Lung (tissue), 12 donors: ENCODE data around the gene EVI2A. TPM values are rescaled to one million over a fixed set of nuclear protein-coding genes. Genes with fewer than 3 reads are reported as not detected.

ENCODE experiments used
- ATAC-seq: fragments of 200-7000 bp; cut with Tn5 transposase; one replicate; pipeline ENCODE4 v1.9.1; 2020; ENCODE audit warnings: moderate number of reproducible peaks; ENCODE audit not compliant: insufficient read depth, low FRiP score
- DNase-seq, 3 donors: peaks; one replicate each; pipeline ENCODE4 v3.0.0-alpha.2; 2013 to 2017
- H3K27ac ChIP-seq, 2 donors: one replicate each; pipeline ENCODE4 v1.5.1; 2013; ENCODE audit warnings: mild to moderate bottlenecking in 2 of 2, moderate library complexity in 2 of 2, control low read depth in 1 of 2, inconsistent platforms in 1 of 2, low read depth in 1 of 2, low read length in 1 of 2
- H3K27me3 ChIP-seq, 3 donors: one replicate each; pipeline ENCODE4 v1.5.1; 2013; ENCODE audit warnings: low read length in 2 of 3; ENCODE audit not compliant: control insufficient read depth in 3 of 3, insufficient read depth in 3 of 3
- H3K36me3 ChIP-seq, 4 donors: one replicate each; pipeline ENCODE4 v1.5.1; 2013; ENCODE audit warnings: low read length in 4 of 4, mild to moderate bottlenecking in 1 of 4, moderate library complexity in 1 of 4; ENCODE audit not compliant: control insufficient read depth in 4 of 4, insufficient read depth in 4 of 4
- H3K4me1 ChIP-seq, 5 donors: one replicate each; pipeline ENCODE4 v1.5.1; 2013; ENCODE audit warnings: low read length in 5 of 5, mild to moderate bottlenecking in 2 of 5, moderate library complexity in 1 of 5; ENCODE audit not compliant: control insufficient read depth in 5 of 5, insufficient read depth in 5 of 5
- H3K4me3 ChIP-seq: one replicate; pipeline ENCODE4 v1.5.1; 2013; ENCODE audit warnings: mild to moderate bottlenecking, control low read depth, moderate library complexity
- H3K9ac ChIP-seq, 2 donors: one replicate each; pipeline ENCODE4 v1.5.1; 2013; ENCODE audit warnings: low read length in 2 of 2, control low read depth in 1 of 2; ENCODE audit not compliant: insufficient read depth in 1 of 2
- H3K9me3 ChIP-seq, 4 donors: one replicate each; pipeline ENCODE4 v1.5.1; 2013; ENCODE audit warnings: low read length in 3 of 4, mild to moderate bottlenecking in 1 of 4, moderate library complexity in 1 of 4; ENCODE audit not compliant: control insufficient read depth in 4 of 4, insufficient read depth in 3 of 4
- CTCF ChIP-seq: IDR thresholded peaks from 2 replicates; pipeline ENCODE4 v1.5.1; 2012; ENCODE audit warnings: mild to moderate bottlenecking; ENCODE audit errors: control extremely low read depth, extremely low read depth
- WGBS, 2 donors: extraction: QIAGEN DNeasy Blood & Tissue Kit; methylation state at CpG; one replicate each; pipeline ENCODE4 v1.1.7; 2013; 5-methylcytosine and 5-hydroxymethylcytosine counted together
- polyA plus RNA-seq, 2 donors: library from polyadenylated mRNA; stranded (reverse); fragments of 200-250 nt; gene quantifications; one replicate each; pipeline ENCODE4 v1.2.1, GENCODE V29; 2013
- total RNA-seq, 2 donors: library from RNA; depleted of rRNA in 1 of 2; stranded (reverse); fragments of >200 nt in 1 of 2; gene quantifications; one replicate each; pipeline ENCODE4 v1.2.1, GENCODE V29; 2014 to 2021
- donor health status: control.
- donor health status: control.
- donor health status: Bipolar disorder and iron deficiency.
- donor health status: healthy.
- donor health status: DM: yes; HTN: yes; CAD: no.

EVI2A gene
- total and polyA plus RNA-seq, 4 donors: 8.9 to 44.9 (median 16.3) TPM

GRCh38 chr17:31286587-31286986 lies 34.8 kb downstream of the EVI2A start:
- H3K9me3 ChIP-seq: no peaks in the 10 kb centered on the region
- 95 to 98% methylated on average over 1 of the region's 1 CpG for WGBS, 2 donors
- DNase-seq: no peak
- TF ChIP-seq CTCF: no peak
- no peaks in the 10 kb centered on the region for H3K27me3 ChIP-seq
- no peak for ATAC-seq
- peaks cover under 1 to 7% (median 3%) of the 10 kb centered on the region in 4 donors for H3K36me3 ChIP-seq
- H3K9ac ChIP-seq: no peak overlapping the region
- H3K27ac ChIP-seq: no peak overlapping the region
- no peak overlapping the region for H3K4me3 ChIP-seq
- H3K4me1 ChIP-seq: no peaks in the 10 kb centered on the region

- ATAC-seq: no peak
Measured at GRCh38 chr17:31283841-31284240, 37.6 kb downstream of the EVI2A start.

GRCh38 chr17:31281061-31281460 lies 40.4 kb downstream of the EVI2A start:
- Histone ChIP-seq H3K36me3 (peaks cover 3 to 8% (median 6%) of the 10 kb centered on the region in 4 donors), H3K9ac (no peak overlapping the region), H3K4me3 (no peak overlapping the region), H3K27ac (no peak overlapping the region), H3K27me3 (no peaks in the 10 kb centered on the region), H3K4me1 (no peaks in the 10 kb centered on the region), H3K9me3 (no peaks in the 10 kb centered on the region)
- 99% methylated on average over 2 of the region's 2 CpGs for WGBS, 2 donors
- no peak for DNase-seq
- ATAC-seq: no peak
- TF ChIP-seq CTCF: no peak

More at GRCh38 chr17:31283841-31284240, 37.6 kb downstream of the EVI2A start:
- H3K4me3 ChIP-seq: no peak overlapping the region
- no peaks in the 10 kb centered on the region for H3K9me3 ChIP-seq
- H3K36me3 ChIP-seq: peaks cover 0 to 8% (median 6%) of the 10 kb centered on the region in 4 donors
- no peak for TF ChIP-seq CTCF
- no peaks in the 10 kb centered on the region for H3K4me1 ChIP-seq
- no peaks in the 10 kb centered on the region for H3K27me3 ChIP-seq
- H3K27ac ChIP-seq: no peak overlapping the region
- DNase-seq: no peak
- no peak overlapping the region for H3K9ac ChIP-seq

GRCh38 chr17:31279401-31279800 lies 42.0 kb downstream of the EVI2A start:
- Histone ChIP-seq H3K9ac (no peak overlapping the region), H3K4me1 (peaks cover 0 to 8% (median 0%) of the 10 kb centered on the region in 5 donors), H3K4me3 (no peak overlapping the region), H3K27ac (no peak overlapping the region), H3K27me3 (no peaks in the 10 kb centered on the region), H3K9me3 (no peaks in the 10 kb centered on the region), H3K36me3 (peaks cover 3 to 8% (median 6%) of the 10 kb centered on the region in 4 donors)
- TF ChIP-seq CTCF: no peak
- ATAC-seq: no peak
- no peak for DNase-seq
- 96 to 98% methylated on average over 2 of the region's 2 CpGs for WGBS, 2 donors
